GM23248 (cell line): ENCODE results near the gene HMGB1.

Experiments
- EZH2 ChIP-seq: fragments of 200-600 bp; sonication (generic); IDR thresholded peaks from 2 replicates; pipeline ENCODE4 v1.6.1; 2018; ENCODE audit warnings: antibody characterized with exemption, mild to moderate bottlenecking; ENCODE audit not compliant: insufficient read depth, poor library complexity, severe bottlenecking
- EZH2phosphoT487 ChIP-seq: fragments of 200-600 bp; sonication (generic); IDR thresholded peaks from 2 replicates; pipeline ENCODE4 v1.6.1; 2018; ENCODE audit warnings: antibody characterized with exemption, moderate library complexity, mild to moderate bottlenecking, low read depth; ENCODE audit not compliant: insufficient read depth

DNA sequence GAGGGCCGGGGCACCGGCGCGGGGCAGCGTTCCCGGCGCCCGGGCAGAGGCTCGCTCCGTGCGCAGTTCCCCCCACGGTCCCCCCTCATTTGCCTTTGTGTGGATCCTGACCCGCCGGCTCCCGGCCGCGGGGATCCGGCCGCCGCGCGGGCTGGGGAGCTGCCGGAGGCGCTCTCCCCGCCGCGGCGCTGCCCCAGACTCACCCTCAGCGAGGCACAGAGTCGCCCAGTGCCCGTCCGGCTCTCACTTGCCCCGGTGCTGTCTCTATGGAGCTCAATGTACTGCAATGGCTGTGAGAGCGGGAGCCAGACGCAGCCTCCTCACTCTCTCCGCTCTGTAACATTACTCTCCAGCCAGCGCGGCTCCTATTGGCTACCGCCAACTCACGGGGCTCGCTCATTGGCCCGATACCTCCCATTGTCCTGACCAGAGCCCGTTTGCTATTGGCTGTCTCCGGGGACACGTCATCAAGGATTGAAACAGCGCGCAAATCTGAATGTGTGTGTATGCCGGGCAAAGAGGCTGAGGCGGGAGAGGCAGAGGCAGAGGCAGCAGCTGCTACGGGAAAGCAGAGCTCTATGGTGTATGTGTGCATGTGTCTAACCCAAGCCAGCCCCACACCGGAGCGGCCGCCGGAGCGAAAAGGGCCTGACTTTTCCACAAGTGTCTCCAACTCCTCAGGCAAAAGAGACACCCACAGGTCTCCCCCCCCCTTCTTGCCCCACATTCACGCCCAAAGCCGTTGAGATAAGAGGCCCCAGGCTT is at the start of gene HMGB1:
- TF ChIP-seq EZH2 (no peak), EZH2phosphoT487 (no peak)
